Measurements from ENCODE around the gene TBK1. TPM values are rescaled to one million over a fixed set of nuclear protein-coding genes. Genes with fewer than 3 reads are reported as not detected.
"Not testable (repeated sequence)": the region's sequence is repeated elsewhere in the genome, so short reads cannot be mapped to it uniquely, and the experiment has no call there.

TBK1 gene
- total RNA-seq, 1 donor from 2014 or later = 19.8 TPM

DNA sequence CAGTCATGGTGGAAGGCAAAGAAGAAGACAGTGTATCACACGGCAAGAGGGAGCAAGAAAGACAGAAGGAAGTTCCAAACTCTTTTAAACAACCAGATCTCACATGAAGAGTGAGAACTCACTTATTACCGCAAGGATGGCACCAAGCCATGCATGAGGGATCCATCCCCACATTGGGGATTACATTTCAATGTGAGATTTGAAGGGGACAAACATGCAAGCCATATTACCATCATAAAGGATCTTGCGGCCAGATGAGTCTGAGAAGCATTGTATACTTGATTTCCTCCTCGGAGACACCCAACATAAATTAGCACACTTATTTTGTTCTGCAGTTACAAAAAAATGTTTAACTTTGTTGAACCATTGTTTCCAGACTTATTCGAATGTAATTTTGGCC, 66.5 kb downstream of the TBK1 start:
- H3K9ac ChIP-seq (ENCODE audit: low read depth in 1 of 3, low read length in 3 of 3) = no peak overlapping the region
- no peaks in the 10 kb centered on the region for H3K36me3 ChIP-seq (ENCODE audit: control insufficient read depth in 3 of 3, insufficient read depth in 3 of 3, low read length in 3 of 3)
- no peak overlapping the region for H3K4me3 ChIP-seq (ENCODE audit: low read length in 3 of 3)
- no peaks in the 10 kb centered on the region for H3K9me3 ChIP-seq (ENCODE audit: control insufficient read depth in 3 of 3, low read length in 3 of 3)
- H3K4me1 ChIP-seq (ENCODE audit: control insufficient read depth in 3 of 3, insufficient read depth in 3 of 3, low read length in 3 of 3) = no peaks in the 10 kb centered on the region
- no peaks in the 10 kb centered on the region for H3K27me3 ChIP-seq (ENCODE audit: control insufficient read depth in 3 of 3, insufficient read depth in 3 of 3, low read length in 3 of 3)
- no peak overlapping the region for H3K27ac ChIP-seq (ENCODE audit: low read depth, low read length)

DNA sequence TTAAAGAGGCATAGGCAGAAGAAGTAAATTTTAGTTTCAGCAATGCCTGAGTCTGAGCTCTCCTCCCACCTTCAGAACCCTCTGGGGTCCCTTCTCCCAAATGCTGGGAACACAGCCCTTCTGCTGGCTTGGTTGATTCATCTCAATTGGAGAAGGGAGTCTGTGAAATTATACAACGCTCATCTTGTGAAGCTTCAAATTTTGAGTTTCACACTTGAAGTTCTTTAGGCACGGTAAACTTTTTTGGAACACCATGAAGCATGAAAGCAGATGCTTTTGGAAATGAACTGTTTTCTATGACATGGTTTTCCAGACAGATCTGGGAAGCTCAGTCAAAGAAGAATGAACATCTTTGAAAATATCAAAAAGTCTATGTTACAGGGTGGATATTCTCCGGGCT, 69.9 kb downstream of the TBK1 start:
- Histone ChIP-seq H3K4me3 (ENCODE audit: low read length in 3 of 3) (no peak overlapping the region), H3K27ac (ENCODE audit: low read depth, low read length) (no peak overlapping the region), H3K4me1 (ENCODE audit: control insufficient read depth in 3 of 3, insufficient read depth in 3 of 3, low read length in 3 of 3) (no peaks in the 10 kb centered on the region), H3K27me3 (ENCODE audit: control insufficient read depth in 3 of 3, insufficient read depth in 3 of 3, low read length in 3 of 3) (no peaks in the 10 kb centered on the region), H3K36me3 (ENCODE audit: control insufficient read depth in 3 of 3, insufficient read depth in 3 of 3, low read length in 3 of 3) (no peaks in the 10 kb centered on the region), H3K9ac (ENCODE audit: low read depth in 1 of 3, low read length in 3 of 3) (no peak overlapping the region), H3K9me3 (ENCODE audit: control insufficient read depth in 3 of 3, low read length in 3 of 3) (no peaks in the 10 kb centered on the region)

GRCh38 chr12:64522316-64522715, 70.4 kb downstream of the TBK1 start:
- H3K36me3 ChIP-seq (ENCODE audit: control insufficient read depth in 3 of 3, insufficient read depth in 3 of 3, low read length in 3 of 3) = no peaks in the 10 kb centered on the region
- no peaks in the 10 kb centered on the region for H3K27me3 ChIP-seq (ENCODE audit: control insufficient read depth in 3 of 3, insufficient read depth in 3 of 3, low read length in 3 of 3)
- no peaks in the 10 kb centered on the region for H3K4me1 ChIP-seq (ENCODE audit: control insufficient read depth in 3 of 3, insufficient read depth in 3 of 3, low read length in 3 of 3)
- H3K4me3 ChIP-seq (ENCODE audit: low read length in 3 of 3) = no peak overlapping the region
- H3K27ac ChIP-seq (ENCODE audit: low read depth, low read length) = no peak overlapping the region
- no peak overlapping the region for H3K9ac ChIP-seq (ENCODE audit: low read depth in 1 of 3, low read length in 3 of 3)
- H3K9me3 ChIP-seq (ENCODE audit: control insufficient read depth in 3 of 3, low read length in 3 of 3) = no peaks in the 10 kb centered on the region

- Histone ChIP-seq H3K9me3 (ENCODE audit: control insufficient read depth in 3 of 3, low read length in 3 of 3) (no peaks in the 10 kb centered on the region), H3K4me1 (ENCODE audit: control insufficient read depth in 3 of 3, insufficient read depth in 3 of 3, low read length in 3 of 3) (no peaks in the 10 kb centered on the region), H3K36me3 (ENCODE audit: control insufficient read depth in 3 of 3, insufficient read depth in 3 of 3, low read length in 3 of 3) (no peaks in the 10 kb centered on the region), H3K27me3 (ENCODE audit: control insufficient read depth in 3 of 3, insufficient read depth in 3 of 3, low read length in 3 of 3) (no peaks in the 10 kb centered on the region), H3K4me3 (ENCODE audit: low read length in 3 of 3) (no peak overlapping the region), H3K9ac (ENCODE audit: low read depth in 1 of 3, low read length in 3 of 3) (no peak overlapping the region), H3K27ac (ENCODE audit: low read depth, low read length) (no peak overlapping the region)
These were observed 70.9 kb downstream of the TBK1 start for GRCh38 chr12:64522807-64523206.

GRCh38 chr12:64523565-64524444, 71.9 kb downstream of the TBK1 start:
- not testable (repeated sequence) for H3K9me3 ChIP-seq (ENCODE audit: control insufficient read depth in 3 of 3, low read length in 3 of 3); H3K36me3 ChIP-seq (ENCODE audit: control insufficient read depth in 3 of 3, insufficient read depth in 3 of 3, low read length in 3 of 3); H3K4me3 ChIP-seq (ENCODE audit: low read length in 3 of 3); H3K9ac ChIP-seq (ENCODE audit: low read depth in 1 of 3, low read length in 3 of 3); H3K27me3 ChIP-seq (ENCODE audit: control insufficient read depth in 3 of 3, insufficient read depth in 3 of 3, low read length in 3 of 3); H3K27ac ChIP-seq (ENCODE audit: low read depth, low read length); H3K4me1 ChIP-seq (ENCODE audit: control insufficient read depth in 3 of 3, insufficient read depth in 3 of 3, low read length in 3 of 3)

DNA sequence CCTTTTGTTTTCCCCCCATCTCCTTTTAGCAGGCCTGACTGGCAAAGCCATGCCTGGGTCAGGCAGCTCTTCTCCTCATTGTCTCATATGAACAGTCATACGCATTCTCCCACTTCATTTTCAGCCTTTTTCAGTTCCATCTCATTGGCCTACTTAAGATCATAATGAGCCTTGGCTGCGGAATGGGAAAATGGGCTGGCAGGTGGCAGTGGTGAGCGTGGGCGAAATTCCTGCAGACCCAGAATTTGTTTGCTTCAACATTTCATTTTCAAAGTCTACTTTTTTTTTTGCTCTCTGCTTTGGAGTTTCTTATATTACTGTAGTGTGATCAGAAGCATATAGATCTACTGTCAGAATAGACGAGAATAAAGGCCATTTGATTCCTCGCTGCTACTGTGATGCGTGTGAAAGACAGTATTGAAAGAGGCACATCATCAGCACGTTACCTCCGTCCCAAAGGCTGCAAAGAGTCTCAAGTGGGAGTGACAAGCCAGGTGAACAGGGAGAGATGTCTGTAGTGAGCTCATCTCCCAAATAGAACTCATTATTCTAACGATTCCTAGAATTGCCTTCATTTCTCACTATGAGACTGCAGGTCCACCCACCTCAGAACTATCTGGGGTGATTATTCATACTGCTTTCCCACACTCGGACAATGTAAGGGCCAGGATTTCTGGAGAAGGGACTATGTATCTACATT, 73.7 kb downstream of the TBK1 start:
- no peak overlapping the region for H3K9ac ChIP-seq (ENCODE audit: low read depth in 1 of 3, low read length in 3 of 3)
- H3K9me3 ChIP-seq (ENCODE audit: control insufficient read depth in 3 of 3, low read length in 3 of 3) = no peaks in the 10 kb centered on the region
- H3K27ac ChIP-seq (ENCODE audit: low read depth, low read length) = no peak overlapping the region
- H3K36me3 ChIP-seq (ENCODE audit: control insufficient read depth in 3 of 3, insufficient read depth in 3 of 3, low read length in 3 of 3) = no peaks in the 10 kb centered on the region
- H3K4me1 ChIP-seq (ENCODE audit: control insufficient read depth in 3 of 3, insufficient read depth in 3 of 3, low read length in 3 of 3) = no peaks in the 10 kb centered on the region
- no peaks in the 10 kb centered on the region for H3K27me3 ChIP-seq (ENCODE audit: control insufficient read depth in 3 of 3, insufficient read depth in 3 of 3, low read length in 3 of 3)
- H3K4me3 ChIP-seq (ENCODE audit: low read length in 3 of 3) = no peak overlapping the region

DNA sequence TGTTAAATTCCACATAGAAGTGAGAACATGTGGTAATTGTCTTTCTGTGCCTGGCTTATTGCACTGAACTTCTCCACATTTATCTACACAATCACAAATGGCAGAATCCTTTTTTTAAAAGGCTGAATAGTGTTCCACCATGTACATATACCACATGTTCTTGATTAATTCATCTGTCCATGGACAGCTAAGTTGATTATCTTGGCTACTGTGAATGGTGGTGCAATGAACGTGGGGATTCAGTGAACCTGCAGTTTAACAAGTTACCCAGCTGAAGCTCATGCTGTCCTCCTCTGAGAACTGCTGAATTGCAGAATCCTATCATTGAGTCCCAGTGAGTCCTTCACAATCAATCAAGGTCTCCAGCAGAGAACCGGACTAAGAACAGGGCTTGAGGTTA, 74.9 kb downstream of the TBK1 start:
- Histone ChIP-seq H3K36me3 (ENCODE audit: control insufficient read depth in 3 of 3, insufficient read depth in 3 of 3, low read length in 3 of 3) (no peaks in the 10 kb centered on the region), H3K27me3 (ENCODE audit: control insufficient read depth in 3 of 3, insufficient read depth in 3 of 3, low read length in 3 of 3) (no peaks in the 10 kb centered on the region), H3K9ac (ENCODE audit: low read depth in 1 of 3, low read length in 3 of 3) (no peak overlapping the region), H3K9me3 (ENCODE audit: control insufficient read depth in 3 of 3, low read length in 3 of 3) (no peaks in the 10 kb centered on the region), H3K4me1 (ENCODE audit: control insufficient read depth in 3 of 3, insufficient read depth in 3 of 3, low read length in 3 of 3) (no peaks in the 10 kb centered on the region), H3K4me3 (ENCODE audit: low read length in 3 of 3) (no peak overlapping the region), H3K27ac (ENCODE audit: low read depth, low read length) (no peak overlapping the region)

DNA sequence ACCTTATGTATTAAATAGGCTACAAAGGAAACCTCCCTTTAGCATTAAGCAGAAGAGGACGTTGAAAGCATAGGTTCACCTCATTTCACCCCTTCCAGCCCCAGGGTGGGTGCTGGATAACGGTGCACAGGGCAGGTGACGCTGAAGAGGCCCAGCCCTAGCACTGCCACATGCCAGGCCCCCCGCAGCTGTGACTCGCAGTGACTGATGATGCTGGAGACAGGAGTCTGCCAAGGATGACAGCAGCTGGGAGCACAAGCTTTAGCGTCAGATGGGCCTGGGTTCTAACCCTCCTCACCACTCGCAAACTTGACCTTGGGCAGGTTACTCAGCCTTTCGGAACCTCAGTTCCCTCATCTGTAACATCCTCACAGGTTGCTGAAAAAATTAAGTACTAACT, 76.7 kb downstream of the TBK1 start:
- no peaks in the 10 kb centered on the region for H3K36me3 ChIP-seq (ENCODE audit: control insufficient read depth in 3 of 3, insufficient read depth in 3 of 3, low read length in 3 of 3)
- H3K27me3 ChIP-seq (ENCODE audit: control insufficient read depth in 3 of 3, insufficient read depth in 3 of 3, low read length in 3 of 3) = no peaks in the 10 kb centered on the region
- no peaks in the 10 kb centered on the region for H3K9me3 ChIP-seq (ENCODE audit: control insufficient read depth in 3 of 3, low read length in 3 of 3)
- H3K9ac ChIP-seq (ENCODE audit: low read depth in 1 of 3, low read length in 3 of 3) = no peak overlapping the region
- no peaks in the 10 kb centered on the region for H3K4me1 ChIP-seq (ENCODE audit: control insufficient read depth in 3 of 3, insufficient read depth in 3 of 3, low read length in 3 of 3)
- no peak overlapping the region for H3K4me3 ChIP-seq (ENCODE audit: low read length in 3 of 3)
- H3K27ac ChIP-seq (ENCODE audit: low read depth, low read length) = no peak overlapping the region

- Histone ChIP-seq H3K9me3 (ENCODE audit: control insufficient read depth in 3 of 3, low read length in 3 of 3) (no peaks in the 10 kb centered on the region), H3K9ac (ENCODE audit: low read depth in 1 of 3, low read length in 3 of 3) (no peak overlapping the region), H3K36me3 (ENCODE audit: control insufficient read depth in 3 of 3, insufficient read depth in 3 of 3, low read length in 3 of 3) (no peaks in the 10 kb centered on the region), H3K4me3 (ENCODE audit: low read length in 3 of 3) (no peak overlapping the region), H3K27me3 (ENCODE audit: control insufficient read depth in 3 of 3, insufficient read depth in 3 of 3, low read length in 3 of 3) (no peaks in the 10 kb centered on the region), H3K4me1 (ENCODE audit: control insufficient read depth in 3 of 3, insufficient read depth in 3 of 3, low read length in 3 of 3) (no peaks in the 10 kb centered on the region), H3K27ac (ENCODE audit: low read depth, low read length) (no peak overlapping the region)
These were observed 78.6 kb downstream of the TBK1 start for GRCh38 chr12:64530566-64530965.

DNA sequence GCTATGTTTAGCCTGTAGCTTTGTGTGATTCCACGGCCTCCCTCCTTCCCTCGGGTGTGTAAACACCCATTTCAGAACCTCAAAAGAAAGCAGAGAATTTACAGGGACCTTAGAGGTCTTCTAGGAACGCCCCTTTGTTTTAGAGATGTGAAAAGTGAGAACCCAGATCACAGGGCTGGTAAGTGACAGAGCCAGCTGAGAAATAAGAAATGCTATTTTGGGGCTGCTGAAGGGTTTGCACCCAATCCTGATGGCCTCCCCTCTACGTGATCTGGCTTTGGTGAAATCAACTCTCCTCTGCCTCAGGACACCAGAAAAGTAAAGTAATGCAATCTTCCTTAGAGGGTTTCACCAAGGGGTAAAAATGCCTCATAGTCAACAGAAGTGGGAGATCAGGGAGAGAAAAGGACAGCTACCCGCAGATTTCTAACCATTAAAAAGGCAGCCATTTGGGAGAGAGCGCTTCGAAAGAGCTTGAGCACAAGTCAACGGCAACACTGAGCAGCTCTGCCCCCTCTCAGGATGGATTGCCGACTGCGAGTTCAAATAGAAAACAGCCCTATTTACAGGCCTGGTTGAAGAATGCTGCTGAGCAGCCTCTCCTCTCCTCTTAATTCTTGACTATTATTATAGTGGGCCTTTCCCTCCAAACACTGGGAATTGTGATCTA, 79.9 kb downstream of the TBK1 start:
- H3K36me3 ChIP-seq (ENCODE audit: control insufficient read depth in 3 of 3, insufficient read depth in 3 of 3, low read length in 3 of 3) = no peaks in the 10 kb centered on the region
- H3K9me3 ChIP-seq (ENCODE audit: control insufficient read depth in 3 of 3, low read length in 3 of 3) = no peaks in the 10 kb centered on the region
- H3K27me3 ChIP-seq (ENCODE audit: control insufficient read depth in 3 of 3, insufficient read depth in 3 of 3, low read length in 3 of 3) = no peaks in the 10 kb centered on the region
- no peak overlapping the region for H3K4me3 ChIP-seq (ENCODE audit: low read length in 3 of 3)
- no peak overlapping the region for H3K27ac ChIP-seq (ENCODE audit: low read depth, low read length)
- H3K9ac ChIP-seq (ENCODE audit: low read depth in 1 of 3, low read length in 3 of 3) = no peak overlapping the region
- no peaks in the 10 kb centered on the region for H3K4me1 ChIP-seq (ENCODE audit: control insufficient read depth in 3 of 3, insufficient read depth in 3 of 3, low read length in 3 of 3)

Measured in skeletal muscle tissue (tissue), 4 donors.